ENCODE results near the gene ARHGAP35.

- TF ChIP-seq POLR2AphosphoS5 (IDR thresholded peaks at IDR 0.05), result no peak
- no peak for TF ChIP-seq CTCF (IDR thresholded peaks at IDR 0.05)
- no peak for TF ChIP-seq POLR2A (IDR thresholded peaks at IDR 0.05)
Observed at GRCh38 chr19:46834121-46834520, 26.7 kb upstream of the ARHGAP35 start.

Data from gastroesophageal sphincter (tissue), 3 donors.